Upper lobe of right lung (tissue), 1 donor: ENCODE data around the gene ACHE. TPM values are rescaled to one million over a fixed set of nuclear protein-coding genes. Genes with fewer than 3 reads are reported as not detected.
"Not testable (repeated sequence)": the region's sequence is repeated elsewhere in the genome, so short reads cannot be mapped to it uniquely, and the experiment has no call there.

Source experiments
- ATAC-seq: fragments of 200-7000 bp; cut with Tn5 transposase; one replicate; pipeline ENCODE4 v1.9.1; 2020; ENCODE audit warnings: mild to moderate bottlenecking, moderate library complexity
- DNase-seq: peaks from one replicate; pipeline ENCODE4 v3.0.0-alpha.2; 2020
- H3K27ac ChIP-seq: fragments of 200-600 bp; one replicate; pipeline ENCODE4 v1.8.0; 2022
- H3K27me3 ChIP-seq: fragments of 200-600 bp; one replicate; pipeline ENCODE4 v1.8.0; 2022; ENCODE audit warnings: mild to moderate bottlenecking
- H3K36me3 ChIP-seq: fragments of 200-600 bp; one replicate; pipeline ENCODE4 v1.8.0; 2022
- H3K4me1 ChIP-seq: fragments of 200-600 bp; one replicate; pipeline ENCODE4 v1.8.0; 2022
- H3K4me3 ChIP-seq: fragments of 200-600 bp; one replicate; pipeline ENCODE4 v1.8.0; 2022; ENCODE audit warnings: mild to moderate bottlenecking
- H3K9me3 ChIP-seq: fragments of 200-600 bp; one replicate; pipeline ENCODE4 v1.8.0; 2022
- intact Hi-C: fragments of 100-400 bp; cut with DNase I; formaldehyde crosslinking; loops from one replicate; pipeline ENCODE4 v1.11.0; 2022
- total RNA-seq: library from RNA; stranded (reverse); fragmentation: NEBNext Ultra II Directional; extraction: Animal tissue kit (Norgen Biotek cat#: 25700); gene quantifications from one replicate; pipeline ENCODE4 v1.2.1, GENCODE V29; 2021
- TF ChIP-seq, protein P1 (sequence below): fragments of 200-600 bp; IDR thresholded peaks from one replicate; pipeline ENCODE4 v1.8.0; 2022; ENCODE audit warnings: antibody characterized with exemption
- donor health status: DM: no; HTN: yes; CAD: no; lungs with severe emphysema.

ACHE gene
- total RNA-seq, 1 donor from 2014 or later = 2.9 TPM

- intact Hi-C loops = loop anchor here (10.0 kb wide), 1 partner anchor 155 kb away; the partner anchor contains the start of gene POP7
- Histone ChIP-seq H3K36me3 (peaks cover 25% of the 10 kb centered on the region), H3K4me3 (no peak overlapping the region)
Observed at GRCh38 chr7:100859856-100860255, 35.8 kb downstream of the ACHE start.

GRCh38 chr7:100856871-100857282 is 38.8 kb downstream of the ACHE start:
- no peak overlapping the region for H3K4me3 ChIP-seq
- H3K9me3 ChIP-seq = no peaks in the 10 kb centered on the region
- peaks cover 19% of the 10 kb centered on the region for H3K36me3 ChIP-seq
- H3K4me1 ChIP-seq = no peaks in the 10 kb centered on the region
- H3K27me3 ChIP-seq = no peaks in the 10 kb centered on the region
- TF ChIP-seq, protein P1, sequence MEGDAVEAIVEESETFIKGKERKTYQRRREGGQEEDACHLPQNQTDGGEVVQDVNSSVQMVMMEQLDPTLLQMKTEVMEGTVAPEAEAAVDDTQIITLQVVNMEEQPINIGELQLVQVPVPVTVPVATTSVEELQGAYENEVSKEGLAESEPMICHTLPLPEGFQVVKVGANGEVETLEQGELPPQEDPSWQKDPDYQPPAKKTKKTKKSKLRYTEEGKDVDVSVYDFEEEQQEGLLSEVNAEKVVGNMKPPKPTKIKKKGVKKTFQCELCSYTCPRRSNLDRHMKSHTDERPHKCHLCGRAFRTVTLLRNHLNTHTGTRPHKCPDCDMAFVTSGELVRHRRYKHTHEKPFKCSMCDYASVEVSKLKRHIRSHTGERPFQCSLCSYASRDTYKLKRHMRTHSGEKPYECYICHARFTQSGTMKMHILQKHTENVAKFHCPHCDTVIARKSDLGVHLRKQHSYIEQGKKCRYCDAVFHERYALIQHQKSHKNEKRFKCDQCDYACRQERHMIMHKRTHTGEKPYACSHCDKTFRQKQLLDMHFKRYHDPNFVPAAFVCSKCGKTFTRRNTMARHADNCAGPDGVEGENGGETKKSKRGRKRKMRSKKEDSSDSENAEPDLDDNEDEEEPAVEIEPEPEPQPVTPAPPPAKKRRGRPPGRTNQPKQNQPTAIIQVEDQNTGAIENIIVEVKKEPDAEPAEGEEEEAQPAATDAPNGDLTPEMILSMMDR = no peak
- DNase-seq (no peak), ATAC-seq (no peak)
- intact Hi-C loops = loop anchor here (10.0 kb wide), 1 partner anchor 152 kb away; the partner anchor contains the start of gene POP7
- no peak overlapping the region for H3K27ac ChIP-seq

More at GRCh38 chr7:100859856-100860255, 35.8 kb downstream of the ACHE start:
- H3K27me3 ChIP-seq = no peaks in the 10 kb centered on the region
- TF ChIP-seq, protein P1 = no peak
- ATAC-seq (no peak), DNase-seq (no peak)
- H3K9me3 ChIP-seq = no peaks in the 10 kb centered on the region
- peaks cover 6% of the 10 kb centered on the region for H3K4me1 ChIP-seq
- H3K27ac ChIP-seq = no peak overlapping the region

DNA sequence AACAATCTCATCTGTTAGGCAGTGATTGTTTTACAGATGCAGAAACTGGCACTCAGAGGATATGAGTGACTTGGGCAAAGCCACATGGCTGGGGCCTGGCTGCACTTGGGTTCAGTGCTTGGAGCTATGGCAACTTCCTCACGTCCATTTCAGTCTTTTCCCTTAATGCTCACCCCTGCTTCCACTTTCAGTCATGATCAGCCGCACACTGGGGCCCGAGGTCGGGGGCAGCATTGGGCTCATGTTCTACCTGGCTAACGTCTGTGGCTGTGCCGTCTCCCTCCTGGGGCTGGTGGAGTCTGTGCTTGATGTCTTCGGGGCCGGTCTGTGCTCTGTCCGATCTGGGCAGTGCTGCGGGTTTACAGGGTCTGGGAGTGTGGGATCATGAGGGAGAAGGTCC is 40.2 kb downstream of the ACHE start:
- ATAC-seq = no peak
- intact Hi-C loops = loop anchor here (10.0 kb wide), 1 partner anchor 151 kb away; the partner anchor contains the start of gene POP7
- H3K4me1 ChIP-seq = no peaks in the 10 kb centered on the region
- H3K36me3 ChIP-seq = peaks cover 8% of the 10 kb centered on the region
- no peak overlapping the region for H3K27ac ChIP-seq
- H3K27me3 ChIP-seq = no peaks in the 10 kb centered on the region
- no peaks in the 10 kb centered on the region for H3K9me3 ChIP-seq
- no peak overlapping the region for H3K4me3 ChIP-seq
- TF ChIP-seq, protein P1 = no peak
- DNase-seq = no peak

DNA sequence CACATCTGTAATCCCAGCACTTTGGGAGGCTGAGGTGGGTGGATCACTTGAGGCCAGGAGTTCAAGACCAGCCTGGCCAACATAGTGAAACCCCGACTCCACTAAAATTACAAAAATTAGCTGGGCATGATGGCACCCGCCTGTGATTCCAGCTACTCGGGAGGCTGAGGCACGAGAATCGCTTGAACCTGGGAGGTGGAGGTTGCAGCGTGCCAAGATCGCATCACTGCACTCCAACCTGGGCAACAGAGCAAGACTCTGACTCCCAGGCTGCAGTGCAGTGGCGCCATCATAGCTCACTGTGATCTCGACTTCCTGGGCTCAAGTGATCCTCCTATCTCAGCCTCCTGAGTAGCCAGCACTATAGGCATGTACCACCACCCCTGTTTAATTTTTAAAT is 40.8 kb downstream of the ACHE start:
- intact Hi-C loops = loop anchor here (5.0 to 10.0 kb wide), 2 partner anchors 53 to 150 kb away; partner anchors contain the start of gene POP7
- not testable (repeated sequence) for H3K4me1 ChIP-seq, H3K36me3 ChIP-seq, H3K27ac ChIP-seq, DNase-seq, ATAC-seq, H3K27me3 ChIP-seq, H3K9me3 ChIP-seq, H3K4me3 ChIP-seq

- TF ChIP-seq, protein P1 = no peak
- Histone ChIP-seq H3K27me3 (no peaks in the 10 kb centered on the region), H3K27ac (no peak overlapping the region), H3K4me3 (no peak overlapping the region), H3K36me3 (peaks cover 5% of the 10 kb centered on the region), H3K4me1 (no peaks in the 10 kb centered on the region), H3K9me3 (no peaks in the 10 kb centered on the region)
- intact Hi-C loops = loop anchor here (5.0 to 10.0 kb wide), 2 partner anchors 52 to 150 kb away; partner anchors contain the start of gene POP7
- DNase-seq = no peak
- no peak for ATAC-seq
Observed at GRCh38 chr7:100854146-100854895, 41.4 kb downstream of the ACHE start.
